ENCODE measurements around the gene TUBB1. TPM values are rescaled to one million over a fixed set of nuclear protein-coding genes. Genes with fewer than 3 reads are reported as not detected.

Gene TUBB1
- total RNA-seq, 1 donor from 2014 or later, result not detected

DNA sequence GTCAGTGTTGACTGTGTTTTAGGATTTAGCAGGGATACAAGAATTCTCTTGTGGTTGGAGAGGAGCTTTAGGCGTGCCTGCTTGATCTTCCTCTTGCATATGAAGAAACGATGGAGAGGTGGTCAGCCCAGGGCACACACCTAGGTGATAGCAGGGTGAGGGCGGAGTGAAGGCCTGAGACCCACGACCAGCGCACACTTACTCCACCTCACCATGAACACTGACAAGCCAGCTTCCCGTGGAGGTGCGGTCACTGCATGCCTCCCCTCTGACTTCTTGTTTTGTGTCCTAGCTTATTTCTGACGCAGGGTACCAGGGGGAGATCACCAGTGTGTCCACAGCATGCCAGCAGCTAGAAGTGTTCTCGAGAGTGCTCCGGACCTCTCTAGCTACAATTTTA is 30.0 kb upstream of the TUBB1 start:
- no peaks in the 10 kb centered on the region for H3K4me1 ChIP-seq
- H3K27ac Mint-ChIP-seq, result no peak overlapping the region
- no peak overlapping the region for H3K4me2 ChIP-seq
- no peak overlapping the region for H2AFZ ChIP-seq (replicated peaks)
- peaks cover 9% of the 10 kb centered on the region for H3K36me3 ChIP-seq
- peaks cover 33% of the 10 kb centered on the region for H3K36me3 Mint-ChIP-seq
- peaks cover under 1% of the 10 kb centered on the region for H3K4me1 Mint-ChIP-seq
- H3K4me3 Mint-ChIP-seq, result no peak overlapping the region
- H4K20me1 ChIP-seq (ENCODE audit: low read depth), result peaks cover 20% of the 10 kb centered on the region
- no peaks in the 10 kb centered on the region for H3F3A ChIP-seq (ENCODE audit: low read depth)
- H3K27me3 ChIP-seq, result no peaks in the 10 kb centered on the region
- TF ChIP-seq, protein P1, sequence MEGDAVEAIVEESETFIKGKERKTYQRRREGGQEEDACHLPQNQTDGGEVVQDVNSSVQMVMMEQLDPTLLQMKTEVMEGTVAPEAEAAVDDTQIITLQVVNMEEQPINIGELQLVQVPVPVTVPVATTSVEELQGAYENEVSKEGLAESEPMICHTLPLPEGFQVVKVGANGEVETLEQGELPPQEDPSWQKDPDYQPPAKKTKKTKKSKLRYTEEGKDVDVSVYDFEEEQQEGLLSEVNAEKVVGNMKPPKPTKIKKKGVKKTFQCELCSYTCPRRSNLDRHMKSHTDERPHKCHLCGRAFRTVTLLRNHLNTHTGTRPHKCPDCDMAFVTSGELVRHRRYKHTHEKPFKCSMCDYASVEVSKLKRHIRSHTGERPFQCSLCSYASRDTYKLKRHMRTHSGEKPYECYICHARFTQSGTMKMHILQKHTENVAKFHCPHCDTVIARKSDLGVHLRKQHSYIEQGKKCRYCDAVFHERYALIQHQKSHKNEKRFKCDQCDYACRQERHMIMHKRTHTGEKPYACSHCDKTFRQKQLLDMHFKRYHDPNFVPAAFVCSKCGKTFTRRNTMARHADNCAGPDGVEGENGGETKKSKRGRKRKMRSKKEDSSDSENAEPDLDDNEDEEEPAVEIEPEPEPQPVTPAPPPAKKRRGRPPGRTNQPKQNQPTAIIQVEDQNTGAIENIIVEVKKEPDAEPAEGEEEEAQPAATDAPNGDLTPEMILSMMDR (IDR thresholded peaks at IDR 0.05), result no peak
- no peak for TF ChIP-seq EZH2phosphoT487 (IDR thresholded peaks at IDR 0.05)
- TF ChIP-seq EZH2 (IDR thresholded peaks at IDR 0.05), result no peak
- no peaks in the 10 kb centered on the region for H3K9me3 Mint-ChIP-seq
- no peak overlapping the region for H3K4me3 ChIP-seq
- H3K27ac ChIP-seq, result no peak overlapping the region
- no peak overlapping the region for H3K9ac ChIP-seq
- H3K27me3 Mint-ChIP-seq (ENCODE audit: insufficient read depth, low read depth), result peaks cover 2% of the 10 kb centered on the region
- no peaks in the 10 kb centered on the region for H3K9me3 ChIP-seq (ENCODE audit: low read depth)
- peaks cover 17% of the 10 kb centered on the region for H3K79me2 ChIP-seq (ENCODE audit: low read depth)
- DNase-seq (ENCODE audit: low spot score), result no peak

DNA sequence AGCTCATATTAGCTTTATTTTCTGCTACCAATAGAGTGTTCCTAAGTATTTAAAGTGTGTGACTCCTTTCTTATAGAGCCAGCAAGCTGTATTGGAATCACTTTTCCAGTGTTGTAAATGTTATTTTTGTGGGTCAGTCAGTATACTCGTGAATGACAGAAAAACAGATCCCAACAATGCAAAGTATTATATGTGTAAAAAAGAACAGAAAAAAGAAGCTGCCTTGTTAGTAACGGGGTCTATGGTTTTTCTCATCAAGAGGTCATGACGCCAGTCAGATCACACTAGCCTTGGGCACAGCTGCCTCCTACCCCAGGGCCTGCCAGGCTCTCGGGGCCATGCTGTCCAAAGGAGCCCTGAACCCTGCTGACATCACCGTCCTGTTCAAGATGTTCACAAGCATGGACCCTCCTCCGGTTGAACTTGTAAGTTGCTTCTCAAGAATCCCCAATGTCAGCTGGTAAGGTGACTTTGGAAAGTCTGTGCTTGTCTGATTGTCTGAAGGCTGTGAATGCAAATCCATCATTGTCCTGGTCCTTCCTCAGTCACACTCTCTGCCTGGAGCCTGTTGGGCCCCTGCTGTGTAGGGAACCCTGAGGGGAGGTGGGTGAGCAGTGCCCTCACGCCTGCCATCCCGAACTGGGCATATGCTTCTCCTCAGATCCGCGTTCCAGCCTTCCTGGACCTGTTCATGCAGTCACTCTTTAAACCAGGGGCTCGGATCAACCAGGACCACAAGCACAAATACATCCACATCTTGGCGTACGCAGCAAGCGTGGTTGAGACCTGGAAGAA is 28.4 kb upstream of the TUBB1 start:
- H3K27me3 ChIP-seq, result no peaks in the 10 kb centered on the region
- no peak overlapping the region for H2AFZ ChIP-seq (replicated peaks)
- H3K36me3 ChIP-seq, result peaks cover 9% of the 10 kb centered on the region
- H3K4me1 ChIP-seq, result no peaks in the 10 kb centered on the region
- TF ChIP-seq EZH2phosphoT487 (IDR thresholded peaks at IDR 0.05) (no peak), EZH2 (IDR thresholded peaks at IDR 0.05) (no peak)
- TF ChIP-seq, protein P1 (IDR thresholded peaks at IDR 0.05), result no peak
- DNase-seq (ENCODE audit: low spot score), result no peak
- H3K9ac ChIP-seq, result no peak overlapping the region
- no peaks in the 10 kb centered on the region for H3K9me3 ChIP-seq (ENCODE audit: low read depth)
- peaks cover under 1% of the 10 kb centered on the region for H3K79me2 ChIP-seq (ENCODE audit: low read depth)
- Mint-ChIP-seq H3K36me3 (peaks cover 39% of the 10 kb centered on the region), H3K4me1 (no peaks in the 10 kb centered on the region), H3K27ac (no peak overlapping the region), H3K27me3 (ENCODE audit: insufficient read depth, low read depth) (peaks cover 2% of the 10 kb centered on the region), H3K4me3 (no peak overlapping the region), H3K9me3 (no peaks in the 10 kb centered on the region)
- no peak overlapping the region for H3K27ac ChIP-seq
- no peak overlapping the region for H3K4me3 ChIP-seq
- H4K20me1 ChIP-seq (ENCODE audit: low read depth), result peaks cover 10% of the 10 kb centered on the region
- no peak overlapping the region for H3K4me2 ChIP-seq
- H3F3A ChIP-seq (ENCODE audit: low read depth), result no peaks in the 10 kb centered on the region

DNA sequence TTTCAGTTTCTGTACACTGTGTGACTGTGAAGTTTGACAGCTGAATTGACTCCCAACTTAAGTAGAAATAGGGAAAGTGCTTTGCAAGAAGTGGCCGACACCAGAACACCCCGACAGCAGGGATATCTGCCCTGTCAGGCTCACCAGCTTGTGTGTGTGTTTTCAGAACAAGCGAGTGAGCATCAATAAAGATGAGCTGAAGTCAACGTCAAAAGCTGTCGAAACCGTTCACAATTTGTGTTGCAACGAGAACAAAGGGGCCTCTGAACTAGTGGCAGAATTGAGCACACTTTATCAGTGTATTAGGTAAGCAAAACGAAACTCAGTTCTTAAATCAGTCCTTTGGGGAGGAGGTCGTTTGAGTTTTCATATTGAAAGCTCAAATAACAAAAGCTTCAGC is 27.5 kb upstream of the TUBB1 start:
- Mint-ChIP-seq H3K9me3 (no peaks in the 10 kb centered on the region), H3K4me1 (no peaks in the 10 kb centered on the region), H3K27ac (no peak overlapping the region), H3K27me3 (ENCODE audit: insufficient read depth, low read depth) (peaks cover 2% of the 10 kb centered on the region), H3K4me3 (no peak overlapping the region), H3K36me3 (peaks cover 42% of the 10 kb centered on the region)
- H2AFZ ChIP-seq (replicated peaks), result no peak overlapping the region
- H4K20me1 ChIP-seq (ENCODE audit: low read depth), result peaks cover 4% of the 10 kb centered on the region
- TF ChIP-seq EZH2 (IDR thresholded peaks at IDR 0.05), result no peak
- TF ChIP-seq EZH2phosphoT487 (IDR thresholded peaks at IDR 0.05), result no peak
- TF ChIP-seq, protein P1 (IDR thresholded peaks at IDR 0.05), result no peak
- no peak overlapping the region for H3K9ac ChIP-seq
- no peak overlapping the region for H3K4me2 ChIP-seq
- no peaks in the 10 kb centered on the region for H3K4me1 ChIP-seq
- no peak overlapping the region for H3K4me3 ChIP-seq
- no peaks in the 10 kb centered on the region for H3F3A ChIP-seq (ENCODE audit: low read depth)
- DNase-seq (ENCODE audit: low spot score), result no peak
- peaks cover 9% of the 10 kb centered on the region for H3K36me3 ChIP-seq
- no peak overlapping the region for H3K27ac ChIP-seq
- H3K9me3 ChIP-seq (ENCODE audit: low read depth), result no peaks in the 10 kb centered on the region
- H3K27me3 ChIP-seq, result no peaks in the 10 kb centered on the region
- H3K79me2 ChIP-seq (ENCODE audit: low read depth), result no peaks in the 10 kb centered on the region
